Heart left ventricle (tissue), 13 donors: Measurements from ENCODE around the gene FAM98A.

Experiments
- POLR2A ChIP-seq, 2 donors: fragments of 450-650 bp; IDR thresholded peaks; one replicate each; pipeline ENCODE4 v1.6.1; 2017; ENCODE audit warnings: antibody characterized with exemption in 2 of 2, mild to moderate bottlenecking in 2 of 2, moderate library complexity in 2 of 2
- TF ChIP-seq, protein P1 (sequence below), 12 donors: fragments of 200-600 bp; sonication (generic) in 4 of 12; IDR thresholded peaks; one replicate each; pipeline versions ENCODE4 v1.5.0 to v1.8.0; 2018 to 2022; ENCODE audit warnings: antibody characterized with exemption in 12 of 12, mild to moderate bottlenecking in 5 of 12
- donor health status: ischemic (EF 13 %, LVEDD 7.1; RV severe dilation, severe dysfunction).
- donor health status: DM: no; HTN: yes; CAD: no.
- donor health status: DM: no; HTN: no; CAD: no.
- donor health status: ischemic (EF 25% LVEDD 6.9; RV normal size, moderate dysfunction).
- donor health status: ischemic (EF 25% LVEDD 5.7; RV mildly dilated, moderate dysfunction).
- donor health status: ischemic (EF 35%, LVEDD 5.7; RV mildly dilated, moderate dysfunction).
- donor health status: nonischemic (EF 11% LVEDD 7.7; RV severe dilation, severe dysfunction).
- donor health status: DM: yes; HTN: yes; CAD: no.
- donor health status: PGD.
- donor health status: ischemic (EF 29% LVEDD 5.4; RV normal size, mild dysfunction).
- donor health status: nonischemic (EF 23%, LVEDD 6.1; RV moderate dilation, normal function).

DNA sequence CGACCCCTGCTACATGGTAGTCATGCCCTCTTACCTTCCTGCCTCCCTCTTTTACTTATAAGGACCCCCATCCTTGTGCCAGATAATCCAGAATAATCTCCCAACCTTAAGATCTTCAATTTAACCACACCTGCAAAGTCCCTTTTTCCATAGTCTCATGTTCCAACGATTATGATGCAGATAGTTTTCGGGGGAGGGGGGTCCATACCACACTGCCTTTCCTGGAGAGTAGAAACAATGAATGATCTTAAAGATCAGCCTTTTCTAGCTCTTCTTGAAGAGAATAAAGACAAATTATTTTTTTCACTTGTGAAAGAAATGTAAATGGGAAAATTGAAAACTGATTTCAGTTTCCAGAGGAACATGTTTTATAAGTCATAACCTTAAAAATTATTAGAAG lies 4.3 kb upstream of the FAM98A start:
- TF ChIP-seq, protein P1, sequence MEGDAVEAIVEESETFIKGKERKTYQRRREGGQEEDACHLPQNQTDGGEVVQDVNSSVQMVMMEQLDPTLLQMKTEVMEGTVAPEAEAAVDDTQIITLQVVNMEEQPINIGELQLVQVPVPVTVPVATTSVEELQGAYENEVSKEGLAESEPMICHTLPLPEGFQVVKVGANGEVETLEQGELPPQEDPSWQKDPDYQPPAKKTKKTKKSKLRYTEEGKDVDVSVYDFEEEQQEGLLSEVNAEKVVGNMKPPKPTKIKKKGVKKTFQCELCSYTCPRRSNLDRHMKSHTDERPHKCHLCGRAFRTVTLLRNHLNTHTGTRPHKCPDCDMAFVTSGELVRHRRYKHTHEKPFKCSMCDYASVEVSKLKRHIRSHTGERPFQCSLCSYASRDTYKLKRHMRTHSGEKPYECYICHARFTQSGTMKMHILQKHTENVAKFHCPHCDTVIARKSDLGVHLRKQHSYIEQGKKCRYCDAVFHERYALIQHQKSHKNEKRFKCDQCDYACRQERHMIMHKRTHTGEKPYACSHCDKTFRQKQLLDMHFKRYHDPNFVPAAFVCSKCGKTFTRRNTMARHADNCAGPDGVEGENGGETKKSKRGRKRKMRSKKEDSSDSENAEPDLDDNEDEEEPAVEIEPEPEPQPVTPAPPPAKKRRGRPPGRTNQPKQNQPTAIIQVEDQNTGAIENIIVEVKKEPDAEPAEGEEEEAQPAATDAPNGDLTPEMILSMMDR (IDR thresholded peaks at IDR 0.05) = no peak
- TF ChIP-seq POLR2A (IDR thresholded peaks at IDR 0.05) = no peak
